Measurements from ENCODE around the gene DUSP6.

Gene DUSP6

DNA sequence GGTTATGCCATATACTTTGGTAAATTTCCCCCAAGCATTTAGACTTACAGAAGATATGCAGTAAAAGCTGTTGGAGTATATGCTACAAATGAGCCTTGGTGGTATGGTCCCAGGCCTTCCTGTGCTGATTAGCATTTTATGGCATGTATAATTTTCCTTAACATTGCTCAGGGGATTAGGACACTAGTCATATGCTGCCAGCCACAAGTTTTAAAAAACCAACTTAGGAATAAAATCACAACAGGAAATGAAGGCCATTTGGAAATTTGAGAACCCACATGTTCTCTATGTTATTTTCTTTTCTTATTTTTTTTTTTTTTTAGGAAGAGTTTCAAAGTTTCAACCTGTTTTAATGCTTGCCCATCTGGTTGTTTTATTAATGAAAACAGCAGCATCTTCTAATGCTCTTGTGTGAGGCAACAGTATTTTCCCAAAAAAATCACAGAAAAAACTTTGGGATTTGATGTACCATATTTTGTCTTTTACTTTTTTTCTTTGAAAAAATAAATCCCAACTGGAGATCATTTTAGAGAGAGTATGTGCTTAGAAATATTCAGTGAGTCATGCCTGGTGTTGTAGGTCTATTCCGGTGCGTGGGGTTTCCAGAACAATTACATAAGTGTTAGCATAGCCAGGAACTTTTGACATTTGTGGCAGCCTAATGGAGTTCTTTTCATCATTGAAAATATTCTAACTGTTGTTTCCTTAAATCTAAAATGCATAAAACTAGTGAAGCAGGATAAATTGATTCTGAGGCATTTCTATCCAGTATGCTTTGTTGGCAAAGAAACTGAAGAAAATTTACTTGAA is 21.7 kb upstream of the DUSP6 start:
- Histone ChIP-seq H3K9me3 (ENCODE audit: control insufficient read depth, insufficient read depth, low read length) (no peaks in the 10 kb centered on the region), H3K4me3 (ENCODE audit: low read length) (no peak overlapping the region), H3K4me1 (ENCODE audit: control insufficient read depth, insufficient read depth, low read length) (0 out of 2 replicates have a peak, but pooled peaks cover 1% of the 10 kb centered on the region), H3K27ac (ENCODE audit: low read length) (no peak overlapping the region), H3K36me3 (ENCODE audit: control insufficient read depth, insufficient read depth, low read length) (no peaks in the 10 kb centered on the region), H3K27me3 (ENCODE audit: control insufficient read depth, insufficient read depth, low read length) (no peaks in the 10 kb centered on the region)
- no CpG with 5 or more reads among the region's 2 CpGs for WGBS (ENCODE audit: insufficient coverage, insufficient read length)
- DNase-seq (ENCODE audit: low read depth, low spot score): no peak

DNA sequence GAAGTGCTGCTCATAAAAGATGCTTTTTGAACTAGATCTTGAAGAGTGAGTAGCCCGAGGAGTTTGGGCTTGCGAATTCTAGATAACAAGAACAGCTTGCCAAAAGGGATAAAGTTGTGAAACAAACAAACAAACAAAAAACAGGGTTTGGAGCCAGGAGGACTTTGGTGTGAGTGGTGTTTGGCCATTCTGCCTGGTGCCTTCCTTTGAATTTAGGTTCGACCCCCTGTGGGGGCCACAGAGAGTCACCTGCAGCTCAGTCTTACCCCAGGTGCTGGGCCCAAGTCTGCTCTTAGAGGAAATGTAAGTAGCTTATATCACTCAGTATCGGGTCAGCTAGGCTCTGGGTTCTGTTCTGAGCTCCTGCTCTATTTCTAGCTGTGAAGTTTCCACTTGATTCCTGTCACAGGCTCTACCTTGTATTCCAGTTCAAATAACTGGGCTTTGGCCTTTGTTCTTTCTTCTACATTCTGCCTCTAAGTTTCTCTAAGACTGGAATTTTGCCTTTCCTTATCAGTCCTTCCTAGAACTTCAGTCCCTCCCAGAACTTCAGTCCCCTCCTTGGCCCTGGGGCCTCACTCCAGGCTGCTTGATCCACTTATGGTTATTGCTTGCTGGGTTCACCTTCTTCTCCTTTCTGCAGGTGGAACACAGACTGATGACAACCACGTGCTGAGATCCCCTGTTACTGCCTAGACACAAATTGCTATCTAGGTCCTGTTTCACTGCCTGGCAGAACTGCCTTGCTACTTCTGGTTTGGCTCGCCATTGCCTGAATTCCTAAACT is 20.5 kb upstream of the DUSP6 start:
- no CpG with 5 or more reads among the region's 6 CpGs for WGBS (ENCODE audit: insufficient coverage, insufficient read length)
- DNase-seq (ENCODE audit: low read depth, low spot score): no peak
- H3K27ac ChIP-seq (ENCODE audit: low read length): no peak overlapping the region
- no peaks in the 10 kb centered on the region for H3K36me3 ChIP-seq (ENCODE audit: control insufficient read depth, insufficient read depth, low read length)
- H3K27me3 ChIP-seq (ENCODE audit: control insufficient read depth, insufficient read depth, low read length): no peaks in the 10 kb centered on the region
- H3K4me3 ChIP-seq (ENCODE audit: low read length): no peak overlapping the region
- 0 out of 2 replicates have a peak, but pooled peaks cover 1% of the 10 kb centered on the region for H3K4me1 ChIP-seq (ENCODE audit: control insufficient read depth, insufficient read depth, low read length)
- no peaks in the 10 kb centered on the region for H3K9me3 ChIP-seq (ENCODE audit: control insufficient read depth, insufficient read depth, low read length)

- H3K9me3 ChIP-seq (ENCODE audit: control insufficient read depth, insufficient read depth, low read length): no peaks in the 10 kb centered on the region
- no peaks in the 10 kb centered on the region for H3K27me3 ChIP-seq (ENCODE audit: control insufficient read depth, insufficient read depth, low read length)
- DNase-seq (ENCODE audit: low read depth, low spot score): no peak
- no peak overlapping the region for H3K27ac ChIP-seq (ENCODE audit: low read length)
- no peaks in the 10 kb centered on the region for H3K36me3 ChIP-seq (ENCODE audit: control insufficient read depth, insufficient read depth, low read length)
- H3K4me1 ChIP-seq (ENCODE audit: control insufficient read depth, insufficient read depth, low read length): no peaks in the 10 kb centered on the region
- no CpG with 5 or more reads among the region's 7 CpGs for WGBS (ENCODE audit: insufficient coverage, insufficient read length)
- H3K4me3 ChIP-seq (ENCODE audit: low read length): no peak overlapping the region
These were observed 18.5 kb upstream of the DUSP6 start for GRCh38 chr12:89370850-89371249.

GRCh38 chr12:89370421-89370831 is 18.1 kb upstream of the DUSP6 start:
- no CpG with 5 or more reads among the region's 3 CpGs for WGBS (ENCODE audit: insufficient coverage, insufficient read length)
- Histone ChIP-seq H3K27me3 (ENCODE audit: control insufficient read depth, insufficient read depth, low read length) (no peaks in the 10 kb centered on the region), H3K9me3 (ENCODE audit: control insufficient read depth, insufficient read depth, low read length) (no peaks in the 10 kb centered on the region), H3K4me3 (ENCODE audit: low read length) (no peak overlapping the region), H3K4me1 (ENCODE audit: control insufficient read depth, insufficient read depth, low read length) (no peaks in the 10 kb centered on the region), H3K36me3 (ENCODE audit: control insufficient read depth, insufficient read depth, low read length) (no peaks in the 10 kb centered on the region), H3K27ac (ENCODE audit: low read length) (no peak overlapping the region)
- no peak for DNase-seq (ENCODE audit: low read depth, low spot score)

- no peaks in the 10 kb centered on the region for H3K4me1 ChIP-seq (ENCODE audit: control insufficient read depth, insufficient read depth, low read length)
- H3K9me3 ChIP-seq (ENCODE audit: control insufficient read depth, insufficient read depth, low read length): no peaks in the 10 kb centered on the region
- H3K27me3 ChIP-seq (ENCODE audit: control insufficient read depth, insufficient read depth, low read length): no peaks in the 10 kb centered on the region
- no peak overlapping the region for H3K4me3 ChIP-seq (ENCODE audit: low read length)
- no peaks in the 10 kb centered on the region for H3K36me3 ChIP-seq (ENCODE audit: control insufficient read depth, insufficient read depth, low read length)
- H3K27ac ChIP-seq (ENCODE audit: low read length): no peak overlapping the region
- no peak for DNase-seq (ENCODE audit: low read depth, low spot score)
- no CpG with 5 or more reads among the region's 3 CpGs for whole genome bisulfite sequencing (ENCODE audit: insufficient coverage, insufficient read length)
These were observed 16.9 kb upstream of the DUSP6 start for GRCh38 chr12:89369166-89369565.

- no peaks in the 10 kb centered on the region for H3K36me3 ChIP-seq (ENCODE audit: control insufficient read depth, insufficient read depth, low read length)
- H3K4me1 ChIP-seq (ENCODE audit: control insufficient read depth, insufficient read depth, low read length): no peaks in the 10 kb centered on the region
- H3K9me3 ChIP-seq (ENCODE audit: control insufficient read depth, insufficient read depth, low read length): no peaks in the 10 kb centered on the region
- DNase-seq (ENCODE audit: low read depth, low spot score): no peak
- no peak overlapping the region for H3K27ac ChIP-seq (ENCODE audit: low read length)
- no CpG with 5 or more reads among the region's 4 CpGs for WGBS (ENCODE audit: insufficient coverage, insufficient read length)
- no peaks in the 10 kb centered on the region for H3K27me3 ChIP-seq (ENCODE audit: control insufficient read depth, insufficient read depth, low read length)
- no peak overlapping the region for H3K4me3 ChIP-seq (ENCODE audit: low read length)
These were observed 16.1 kb upstream of the DUSP6 start for GRCh38 chr12:89368391-89368790.

GRCh38 chr12:89366676-89367364 is 14.5 kb upstream of the DUSP6 start:
- no peak for DNase-seq (ENCODE audit: low read depth, low spot score)
- Histone ChIP-seq H3K27ac (ENCODE audit: low read length) (no peak overlapping the region), H3K36me3 (ENCODE audit: control insufficient read depth, insufficient read depth, low read length) (no peaks in the 10 kb centered on the region), H3K9me3 (ENCODE audit: control insufficient read depth, insufficient read depth, low read length) (no peaks in the 10 kb centered on the region), H3K4me1 (ENCODE audit: control insufficient read depth, insufficient read depth, low read length) (no peaks in the 10 kb centered on the region), H3K4me3 (ENCODE audit: low read length) (no peak overlapping the region), H3K27me3 (ENCODE audit: control insufficient read depth, insufficient read depth, low read length) (no peaks in the 10 kb centered on the region)
- no CpG with 5 or more reads among the region's 3 CpGs for WGBS (ENCODE audit: insufficient coverage, insufficient read length)

DNA sequence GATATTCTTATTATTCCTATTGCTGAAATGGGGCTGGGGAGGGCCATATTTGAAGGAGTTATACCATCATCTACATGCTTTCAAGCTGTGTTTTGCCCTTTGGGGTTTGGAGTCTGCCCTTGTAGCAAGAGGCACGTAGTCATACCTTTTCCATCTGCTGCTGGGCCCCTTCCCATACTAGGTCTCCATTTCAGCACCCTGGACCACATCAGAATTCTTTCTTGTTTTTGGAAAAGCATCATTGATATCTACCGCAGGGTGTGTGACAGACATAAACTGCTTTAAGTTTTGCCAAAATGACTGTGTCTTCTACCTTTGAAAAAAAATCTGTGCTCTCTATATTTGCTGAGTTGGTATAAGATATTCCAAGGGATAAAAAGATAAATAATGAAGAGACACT is 12.3 kb upstream of the DUSP6 start:
- H3K36me3 ChIP-seq (ENCODE audit: control insufficient read depth, insufficient read depth, low read length): no peaks in the 10 kb centered on the region
- H3K4me1 ChIP-seq (ENCODE audit: control insufficient read depth, insufficient read depth, low read length): no peaks in the 10 kb centered on the region
- H3K9me3 ChIP-seq (ENCODE audit: control insufficient read depth, insufficient read depth, low read length): no peaks in the 10 kb centered on the region
- DNase-seq (ENCODE audit: low read depth, low spot score): no peak
- H3K27me3 ChIP-seq (ENCODE audit: control insufficient read depth, insufficient read depth, low read length): no peaks in the 10 kb centered on the region
- no CpG with 5 or more reads among the region's 2 CpGs for WGBS (ENCODE audit: insufficient coverage, insufficient read length)
- no peak overlapping the region for H3K4me3 ChIP-seq (ENCODE audit: low read length)
- H3K27ac ChIP-seq (ENCODE audit: low read length): no peak overlapping the region

DNA sequence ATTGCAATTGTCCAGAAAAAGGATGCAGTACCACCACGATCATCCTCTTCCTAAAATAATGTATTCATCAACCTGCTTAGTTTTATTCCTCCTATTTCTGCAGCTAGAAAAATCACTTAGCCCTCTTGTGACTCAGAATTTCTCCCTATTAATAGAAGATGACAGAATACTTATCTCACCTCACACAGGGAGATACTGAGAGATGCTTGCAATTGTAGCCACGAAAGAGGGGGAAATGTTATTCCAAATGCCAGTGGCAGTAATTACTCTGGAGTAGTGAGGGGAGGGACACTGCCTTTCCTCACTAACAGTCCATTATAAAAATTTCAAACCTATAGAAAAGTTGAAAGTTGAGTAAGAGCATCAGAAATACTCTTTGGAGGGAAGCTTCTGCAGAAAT is 11.8 kb upstream of the DUSP6 start:
- Histone ChIP-seq H3K4me3 (ENCODE audit: low read length) (no peak overlapping the region), H3K4me1 (ENCODE audit: control insufficient read depth, insufficient read depth, low read length) (no peaks in the 10 kb centered on the region), H3K27me3 (ENCODE audit: control insufficient read depth, insufficient read depth, low read length) (no peaks in the 10 kb centered on the region), H3K9me3 (ENCODE audit: control insufficient read depth, insufficient read depth, low read length) (no peaks in the 10 kb centered on the region), H3K27ac (ENCODE audit: low read length) (no peak overlapping the region), H3K36me3 (ENCODE audit: control insufficient read depth, insufficient read depth, low read length) (no peaks in the 10 kb centered on the region)
- no CpG with 5 or more reads among the region's 2 CpGs for WGBS (ENCODE audit: insufficient coverage, insufficient read length)
- no peak for DNase-seq (ENCODE audit: low read depth, low spot score)

DNA sequence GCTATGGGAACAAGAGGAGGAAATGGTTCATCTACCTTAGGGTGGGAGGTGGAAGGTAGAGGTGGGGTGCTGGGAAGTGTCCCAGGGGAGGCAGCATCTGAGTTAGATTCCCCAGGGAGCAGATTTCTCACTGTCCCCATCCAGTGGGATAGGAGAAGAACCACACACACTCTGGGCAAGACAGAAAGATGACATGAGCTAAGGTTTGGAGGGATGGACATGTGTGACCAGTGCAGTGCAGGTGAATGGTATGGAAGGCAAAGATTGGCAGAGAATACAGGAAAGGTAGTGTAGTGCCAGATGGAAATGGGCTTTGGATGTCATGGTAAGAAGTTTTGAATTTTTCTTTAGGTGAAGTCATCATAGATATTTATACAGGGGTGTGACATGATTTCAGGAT is 11.3 kb upstream of the DUSP6 start:
- Histone ChIP-seq H3K4me3 (ENCODE audit: low read length) (no peak overlapping the region), H3K27ac (ENCODE audit: low read length) (no peak overlapping the region), H3K36me3 (ENCODE audit: control insufficient read depth, insufficient read depth, low read length) (no peaks in the 10 kb centered on the region), H3K27me3 (ENCODE audit: control insufficient read depth, insufficient read depth, low read length) (no peaks in the 10 kb centered on the region), H3K4me1 (ENCODE audit: control insufficient read depth, insufficient read depth, low read length) (no peaks in the 10 kb centered on the region), H3K9me3 (ENCODE audit: control insufficient read depth, insufficient read depth, low read length) (no peaks in the 10 kb centered on the region)
- DNase-seq (ENCODE audit: low read depth, low spot score): no peak

Data from iPS DF 6.9 (cell line).